HepG2 (cell line): Measurements from ENCODE around the gene GPLD1. TPM values are rescaled to one million over a fixed set of nuclear protein-coding genes. Genes with fewer than 3 reads are reported as not detected.

Source experiments
- AGO1 ChIP-seq: fragments of 200-400 bp; formaldehyde crosslinking; IDR thresholded peaks from 2 replicates; pipeline ENCODE4 v1.6.1; 2017; ENCODE audit warnings: mild to moderate bottlenecking, low read depth, low read length, moderate library complexity; ENCODE audit not compliant: poor library complexity, severe bottlenecking
- CHD4 ChIP-seq: fragments of 200-600 bp; sonication (generic); IDR thresholded peaks from 2 replicates; pipeline ENCODE4 v1.7.0; 2017; ENCODE audit warnings: mild to moderate bottlenecking, low read length, borderline replicate concordance
- FOXA1 ChIP-seq, 2 experiments: fragments of 450-650 bp in 1 of 2; sonication (generic) in 1 of 2; formaldehyde crosslinking in 1 of 2; IDR thresholded peaks; 2 replicates each; pipeline versions ENCODE4 v1.4.0 to v1.6.1; 2016 to 2020; ENCODE audit warnings: missing genetic modification reagents in 1 of 2
- HMG20B ChIP-seq: conservative IDR thresholded peaks from 2 replicates; pipeline ENCODE4 v1.6.1; 2016; ENCODE audit warnings: missing genetic modification reagents, missing compliant biosample characterization
- HOXA9 ChIP-seq: sonication (generic); formaldehyde crosslinking; IDR thresholded peaks from 2 replicates; pipeline ENCODE4 v1.8.1; 2022; ENCODE audit warnings: missing genetic modification reagents, mild to moderate bottlenecking, moderate library complexity, borderline replicate concordance
- MAFK ChIP-seq, 2 experiments: IDR thresholded peaks in 1 of 2; conservative IDR thresholded peaks in 1 of 2; 2 replicates each; pipeline ENCODE4 v1.6.1; 2011; ENCODE audit warnings: improper control_type of control experiment in 2 of 2, low read length in 2 of 2
- NCOA5 ChIP-seq: sonication (generic); formaldehyde crosslinking; IDR thresholded peaks from 2 replicates; pipeline ENCODE4 v1.4.0; 2020; ENCODE audit warnings: missing genetic modification reagents
- REL ChIP-seq: sonication (generic); formaldehyde crosslinking; conservative IDR thresholded peaks from 2 replicates; pipeline ENCODE4 v1.8.0; 2022; ENCODE audit warnings: mild to moderate bottlenecking, missing genetic modification reagents, moderate library complexity
- ZFP1 ChIP-seq: IDR thresholded peaks from 2 replicates; pipeline ENCODE4 v1.6.1; 2016
- ZNF124 ChIP-seq: sonication (generic); formaldehyde crosslinking; IDR thresholded peaks from 2 replicates; pipeline ENCODE4 v1.4.0; 2020; ENCODE audit warnings: missing genetic modification reagents
- ZNF317 ChIP-seq: sonication (generic); formaldehyde crosslinking; IDR thresholded peaks from 2 replicates; pipeline ENCODE4 v1.5.0; 2020; ENCODE audit warnings: mild to moderate bottlenecking, missing genetic modification reagents
- ZNF484 ChIP-seq: sonication (generic); formaldehyde crosslinking; IDR thresholded peaks from 2 replicates; pipeline ENCODE4 v1.5.1; 2020; ENCODE audit warnings: mild to moderate bottlenecking, low read depth, missing genetic modification reagents, borderline replicate concordance
- ZNF530 ChIP-seq: sonication (generic); formaldehyde crosslinking; IDR thresholded peaks from 2 replicates; pipeline ENCODE4 v1.5.0; 2020; ENCODE audit warnings: low read depth, mild to moderate bottlenecking, missing genetic modification reagents
- ZNF598 ChIP-seq: sonication (generic); formaldehyde crosslinking; IDR thresholded peaks from 2 replicates; pipeline ENCODE4 v1.5.1; 2020; ENCODE audit warnings: mild to moderate bottlenecking, missing genetic modification reagents, borderline replicate concordance
- ZNF768 ChIP-seq: sonication (generic); formaldehyde crosslinking; IDR thresholded peaks from 2 replicates; pipeline ENCODE4 v1.4.0; 2020; ENCODE audit warnings: missing genetic modification reagents
- polyA plus RNA-seq, 8 experiments: library from polyadenylated mRNA; depleted of rRNA in 3 of 8; stranded (reverse) in 7 of 8; unstranded in 1 of 8; fragments of >200 nt; fragmentation: Illumina TruSeq in 4 of 8; extraction: Trizol in 4 of 8; gene quantifications; 2 replicates each; pipeline versions ENCODE4 v1.2.1 to v1.2.3, GENCODE V29; 2011 to 2016; ENCODE audit warnings: low read depth in 4 of 8, missing spikeins in 1 of 8, mixed read lengths in 1 of 8; ENCODE audit not compliant: insufficient read depth in 1 of 8
- total RNA-seq, 5 experiments: library from RNA; depleted of rRNA; stranded (reverse); fragments of >200 nt; fragmentation: Illumina TruSeq; extraction: Trizol; gene quantifications; 2 replicates each; pipeline ENCODE4 v1.2.3, GENCODE V29; 2016; ENCODE audit warnings: low read depth in 1 of 5
- TF ChIP-seq, protein P1 (sequence below), 2 experiments: sonication (generic) in 1 of 2; formaldehyde crosslinking in 1 of 2; IDR thresholded peaks; 2 replicates each; pipeline versions ENCODE4 v1.4.0 to v1.6.1; 2016 to 2020; ENCODE audit warnings: borderline replicate concordance in 1 of 2, low read depth in 1 of 2, mild to moderate bottlenecking in 1 of 2, missing genetic modification reagents in 1 of 2

The GPLD1 gene
- total and polyA plus RNA-seq, 2 of the 13 experiments (the other 11 are each of a cell fraction or from before 2014, with no cell fraction given), result 6.2 to 7.6 TPM

- TF ChIP-seq, protein P1, sequence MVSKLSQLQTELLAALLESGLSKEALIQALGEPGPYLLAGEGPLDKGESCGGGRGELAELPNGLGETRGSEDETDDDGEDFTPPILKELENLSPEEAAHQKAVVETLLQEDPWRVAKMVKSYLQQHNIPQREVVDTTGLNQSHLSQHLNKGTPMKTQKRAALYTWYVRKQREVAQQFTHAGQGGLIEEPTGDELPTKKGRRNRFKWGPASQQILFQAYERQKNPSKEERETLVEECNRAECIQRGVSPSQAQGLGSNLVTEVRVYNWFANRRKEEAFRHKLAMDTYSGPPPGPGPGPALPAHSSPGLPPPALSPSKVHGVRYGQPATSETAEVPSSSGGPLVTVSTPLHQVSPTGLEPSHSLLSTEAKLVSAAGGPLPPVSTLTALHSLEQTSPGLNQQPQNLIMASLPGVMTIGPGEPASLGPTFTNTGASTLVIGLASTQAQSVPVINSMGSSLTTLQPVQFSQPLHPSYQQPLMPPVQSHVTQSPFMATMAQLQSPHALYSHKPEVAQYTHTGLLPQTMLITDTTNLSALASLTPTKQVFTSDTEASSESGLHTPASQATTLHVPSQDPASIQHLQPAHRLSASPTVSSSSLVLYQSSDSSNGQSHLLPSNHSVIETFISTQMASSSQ (IDR thresholded peaks at IDR 0.05; ENCODE audit: low read depth), result no peak
- TF ChIP-seq, protein P1 (CRISPR knock-in tag; IDR thresholded peaks at IDR 0.05; ENCODE audit: borderline replicate concordance), result no peak
- no peak for TF ChIP-seq ZNF768 (CRISPR knock-in tag)
- TF ChIP-seq NCOA5, result no peak
- no peak for TF ChIP-seq HOXA9 (CRISPR knock-in tag)
- TF ChIP-seq ZNF124 (CRISPR knock-in tag), result no peak
- no peak for TF ChIP-seq ZNF598
- peak; percentile 28; the same call in 1 of the 2 replicates for TF ChIP-seq HMG20B (CRISPR knock-in tag)
- no peak for TF ChIP-seq ZNF484 (CRISPR knock-in tag)
- TF ChIP-seq AGO1, result no peak
- no peak for TF ChIP-seq REL (CRISPR knock-in tag)
- TF ChIP-seq ZFP1 (CRISPR knock-in tag), result no peak
- TF ChIP-seq CHD4, result no peak
- no peak for TF ChIP-seq MAFK (conservative IDR thresholded peaks at IDR 0.05 in 1 of 2, IDR thresholded peaks at IDR 0.05 in 1 of 2; ENCODE audit: low read length in 2 of 2)
- peak; percentile 72 for TF ChIP-seq ZNF317 (CRISPR knock-in tag)
- TF ChIP-seq ZNF530 (CRISPR knock-in tag), result no peak
- TF ChIP-seq FOXA1 (IDR thresholded peaks at IDR 0.05), result no peak
- TF ChIP-seq FOXA1 (CRISPR knock-in tag; IDR thresholded peaks at IDR 0.05), result no peak
These were observed 4.8 kb upstream of the GPLD1 start (continued) for GRCh38 chr6:24493945-24494820.
